Activated T-cell treated with anti-CD3 and anti-CD28 coated beads, Interleukin-2, amount 50 U/mL, for 4 hours (primary cell): ENCODE data around the gene SLC47A2. TPM values are rescaled to one million over a fixed set of nuclear protein-coding genes. Genes with fewer than 3 reads are reported as not detected.

Experiments used
- ATAC-seq, 2 donors: fragments of 200-7000 bp; cut with Tn5 transposase; one replicate each; pipeline ENCODE4 v1.10.0; 2021
- DNase-seq: peaks from one replicate; pipeline ENCODE4 v3.0.0-alpha.2; 2020
- H3K27me3 Mint-ChIP-seq: one replicate; pipeline ENCODE4 v1.8.0; 2021; ENCODE audit warnings: low read depth, mixed read lengths
- H3K36me3 Mint-ChIP-seq: one replicate; pipeline ENCODE4 v1.8.0; 2022; ENCODE audit warnings: mixed read lengths; ENCODE audit not compliant: insufficient read depth
- H3K4me1 Mint-ChIP-seq: one replicate; pipeline ENCODE4 v1.8.0; 2021; ENCODE audit warnings: low read depth, mixed read lengths
- H3K4me3 Mint-ChIP-seq: one replicate; pipeline ENCODE4 v1.8.0; 2021; ENCODE audit warnings: mild to moderate bottlenecking, moderate library complexity, mixed read lengths
- H3K9me3 Mint-ChIP-seq: one replicate; pipeline ENCODE4 v1.8.0; 2021; ENCODE audit warnings: mixed read lengths
- total RNA-seq, 3 donors: library from RNA; stranded (reverse); gene quantifications; one replicate each; pipeline ENCODE4 v1.2.1, GENCODE V29; 2021

SLC47A2 gene
- total RNA-seq, 3 donors from 2014 or later: not detected

- Mint-ChIP-seq H3K4me1 (no peaks in the 10 kb centered on the region), H3K4me3 (no peak overlapping the region), H3K9me3 (no peaks in the 10 kb centered on the region), H3K36me3 (peaks cover 17% of the 10 kb centered on the region), H3K27me3 (no peaks in the 10 kb centered on the region)
- DNase-seq (no peak), ATAC-seq (no peak)
These were observed 53.3 kb downstream of the SLC47A2 start for GRCh38 chr17:19663097-19663496.

- Mint-ChIP-seq H3K4me3 (no peak overlapping the region), H3K4me1 (no peaks in the 10 kb centered on the region), H3K9me3 (no peaks in the 10 kb centered on the region), H3K27me3 (no peaks in the 10 kb centered on the region), H3K36me3 (peaks cover 29% of the 10 kb centered on the region)
- DNase-seq (no peak), ATAC-seq (no peak)
These were observed 55.3 kb downstream of the SLC47A2 start for GRCh38 chr17:19661121-19661520.

- Mint-ChIP-seq H3K36me3 (peaks cover 35% of the 10 kb centered on the region), H3K9me3 (no peaks in the 10 kb centered on the region), H3K27me3 (no peaks in the 10 kb centered on the region), H3K4me1 (no peaks in the 10 kb centered on the region), H3K4me3 (no peak overlapping the region)
- DNase-seq (no peak), ATAC-seq (no peak)
These were observed 56.0 kb downstream of the SLC47A2 start for GRCh38 chr17:19660219-19660870.

- Mint-ChIP-seq H3K36me3 (peaks cover 41% of the 10 kb centered on the region), H3K4me1 (no peaks in the 10 kb centered on the region), H3K4me3 (no peak overlapping the region), H3K9me3 (no peaks in the 10 kb centered on the region), H3K27me3 (no peaks in the 10 kb centered on the region)
- ATAC-seq (no peak), DNase-seq (no peak)
These were observed 56.8 kb downstream of the SLC47A2 start for GRCh38 chr17:19659366-19660177.

- H3K27me3 Mint-ChIP-seq: no peaks in the 10 kb centered on the region
- H3K4me1 Mint-ChIP-seq: no peaks in the 10 kb centered on the region
- DNase-seq (no peak), ATAC-seq (no peak)
- no peaks in the 10 kb centered on the region for H3K9me3 Mint-ChIP-seq
- H3K4me3 Mint-ChIP-seq: no peak overlapping the region
- H3K36me3 Mint-ChIP-seq: peaks cover 39% of the 10 kb centered on the region
These were observed 59.4 kb downstream of the SLC47A2 start for GRCh38 chr17:19656851-19657581.

GRCh38 chr17:19656336-19656735 lies 60.0 kb downstream of the SLC47A2 start:
- no peaks in the 10 kb centered on the region for H3K27me3 Mint-ChIP-seq
- peaks cover 1% of the 10 kb centered on the region for H3K4me1 Mint-ChIP-seq
- ATAC-seq: no peak
- H3K4me3 Mint-ChIP-seq: no peak overlapping the region
- peaks cover 39% of the 10 kb centered on the region for H3K36me3 Mint-ChIP-seq
- no peaks in the 10 kb centered on the region for H3K9me3 Mint-ChIP-seq
- no peak for DNase-seq

GRCh38 chr17:19654896-19655295 lies 61.5 kb downstream of the SLC47A2 start:
- Mint-ChIP-seq H3K27me3 (no peaks in the 10 kb centered on the region), H3K4me1 (peaks cover 10% of the 10 kb centered on the region), H3K9me3 (no peaks in the 10 kb centered on the region), H3K36me3 (peaks cover 39% of the 10 kb centered on the region), H3K4me3 (no peak overlapping the region)
- ATAC-seq: no peak
- DNase-seq: no peak

GRCh38 chr17:19654342-19654886 lies 62.0 kb downstream of the SLC47A2 start:
- DNase-seq (no peak), ATAC-seq (no peak)
- Mint-ChIP-seq H3K4me3 (no peak overlapping the region), H3K4me1 (peaks cover 14% of the 10 kb centered on the region), H3K27me3 (no peaks in the 10 kb centered on the region), H3K36me3 (peaks cover 39% of the 10 kb centered on the region), H3K9me3 (no peaks in the 10 kb centered on the region)

GRCh38 chr17:19652595-19652994 lies 63.8 kb downstream of the SLC47A2 start:
- Mint-ChIP-seq H3K4me3 (no peak overlapping the region), H3K27me3 (no peaks in the 10 kb centered on the region), H3K9me3 (no peaks in the 10 kb centered on the region), H3K4me1 (peaks cover 27% of the 10 kb centered on the region), H3K36me3 (peaks cover 33% of the 10 kb centered on the region)
- DNase-seq (no peak), ATAC-seq (no peak)

GRCh38 chr17:19651451-19652238 lies 64.7 kb downstream of the SLC47A2 start:
- DNase-seq (no peak), ATAC-seq (no peak)
- H3K27me3 Mint-ChIP-seq: no peaks in the 10 kb centered on the region
- H3K4me3 Mint-ChIP-seq: no peak overlapping the region
- H3K36me3 Mint-ChIP-seq: peaks cover 30% of the 10 kb centered on the region
- H3K4me1 Mint-ChIP-seq: peaks cover 35% of the 10 kb centered on the region
- no peaks in the 10 kb centered on the region for H3K9me3 Mint-ChIP-seq

GRCh38 chr17:19650826-19651225 lies 65.6 kb downstream of the SLC47A2 start:
- H3K4me1 Mint-ChIP-seq: peaks cover 38% of the 10 kb centered on the region
- ATAC-seq (no peak), DNase-seq (no peak)
- H3K4me3 Mint-ChIP-seq: peak overlapping the region; percentile 16
- H3K9me3 Mint-ChIP-seq: no peaks in the 10 kb centered on the region
- H3K27me3 Mint-ChIP-seq: no peaks in the 10 kb centered on the region
- peaks cover 23% of the 10 kb centered on the region for H3K36me3 Mint-ChIP-seq

- Mint-ChIP-seq H3K36me3 (peaks cover 13% of the 10 kb centered on the region), H3K9me3 (no peaks in the 10 kb centered on the region), H3K4me1 (peaks cover 38% of the 10 kb centered on the region), H3K4me3 (peak overlapping the region; percentile 91), H3K27me3 (no peaks in the 10 kb centered on the region)
- ATAC-seq: no peak
- DNase-seq: no peak
These were observed 67.2 kb downstream of the SLC47A2 start for GRCh38 chr17:19649274-19649541.

- peak within 1 kb of the TSS; percentile 91 for H3K4me3 Mint-ChIP-seq
- H3K9me3 Mint-ChIP-seq: no peaks in the 10 kb centered on the region
- peaks cover 9% of the 10 kb centered on the region for H3K36me3 Mint-ChIP-seq
- peak; percentile 94 to 95 for ATAC-seq
- DNase-seq: peak; percentile 93
- H3K4me1 Mint-ChIP-seq: peaks cover 38% of the 10 kb centered on the region
- no peaks in the 10 kb centered on the region for H3K27me3 Mint-ChIP-seq
These were observed 67.7 kb downstream of the SLC47A2 start, which contains the start of gene ALDH3A2 for GRCh38 chr17:19648475-19649273. TSS of gene ALDH3A2 (plus strand) at chr17:19648751. CDS start at chr17:19648972, 221 bp downstream.
